GM10248 (cell line): ENCODE data around the gene DUS1L.

Experiments
- CTCF ChIA-PET: fragments of 300-600 bp; sonication (Branson Sonifier 250); formaldehyde crosslinking; extraction: SDS; loops from one replicate; lab custom pipeline; 2021; ENCODE audit warnings: antibody characterized with exemption; lab: Yijun Ruan, JAX
- POLR2A ChIA-PET: fragments of 350-650 bp; sonication (Branson Sonifier 250); formaldehyde crosslinking; extraction: SDS; loops from one replicate; lab custom pipeline; 2020; ENCODE audit warnings: antibody characterized with exemption; lab: Yijun Ruan, JAX
- DNase-seq: peaks from one replicate; pipeline ENCODE4 v3.0.0; 2012; ENCODE audit errors: extremely low spot score
- CTCF ChIP-seq: IDR thresholded peaks from 2 replicates; pipeline ENCODE4 v1.5.1; 2012; ENCODE audit warnings: mild to moderate bottlenecking, low read depth; ENCODE audit errors: extremely low read depth, missing control alignments, control extremely low read depth

The DUS1L gene

GRCh38 chr17:82021107-82021899, 44.3 kb downstream of the DUS1L start:
- TF ChIP-seq CTCF, result peak; percentile 80
- ChIA-PET CTCF (interaction anchor here (0.8 to 10.6 kb wide), 17 partner anchors 8 to 286 kb away, joined by 3 to 106 read pairs (median 5); partner anchors contain the start of genes DCXR, MCRIP1, NOTUM and RAC3), POLR2A (no interaction called here)
- DNase-seq, result peak; percentile 53

GRCh38 chr17:82020572-82021106, 45.0 kb downstream of the DUS1L start:
- no peak for TF ChIP-seq CTCF
- DNase-seq, result no peak
- CTCF ChIA-PET, result interaction anchor here (0.6 to 10.6 kb wide), 27 partner anchors 7 to 286 kb away, joined by 3 to 106 read pairs (median 4); partner anchors contain the start of genes DCXR, MCRIP1, NOTUM and RAC3
- POLR2A ChIA-PET, result no interaction called here

GRCh38 chr17:82019690-82020571, 45.7 kb downstream of the DUS1L start:
- ChIA-PET CTCF (interaction anchor here (0.6 to 10.6 kb wide), 22 partner anchors 8 to 218 kb away, joined by 3 to 106 read pairs (median 5); partner anchors contain the start of genes DCXR, MCRIP1, NOTUM and RAC3), POLR2A (no interaction called here)
- peak; percentile 79 for DNase-seq
- peak; percentile 81 for TF ChIP-seq CTCF

GRCh38 chr17:82018989-82019689, 46.5 kb downstream of the DUS1L start:
- TF ChIP-seq CTCF, result no peak
- ChIA-PET CTCF (interaction anchor here (1.0 to 10.6 kb wide), 16 partner anchors 9 to 219 kb away, joined by 3 to 106 read pairs (median 5); partner anchors contain the start of genes DCXR, MCRIP1, NOTUM and RAC3), POLR2A (no interaction called here)
- no peak for DNase-seq

GRCh38 chr17:82018152-82018988, 47.2 kb downstream of the DUS1L start:
- DNase-seq, result no peak
- no peak for TF ChIP-seq CTCF
- POLR2A ChIA-PET, result interaction anchor here (0.5 to 1.0 kb wide), 2 partner anchors 19 to 597 kb away, joined by 3 read pairs; partner anchors contain the start of gene DCXR

More at GRCh38 chr17:82018152-82018988, 47.2 kb downstream of the DUS1L start:
- CTCF ChIA-PET, result interaction anchor here (1.6 to 10.6 kb wide), 3 partner anchors 58 to 137 kb away, joined by 3 to 106 read pairs (median 12); partner anchors contain the start of gene NOTUM
